Superior temporal gyrus (tissue), 1 donor: ENCODE data around the gene SPIB.
"Not testable (repeated sequence)": the region's sequence is repeated elsewhere in the genome, so short reads cannot be mapped to it uniquely, and the experiment has no call there.

Source experiments
- DNase-seq: peaks from one replicate; pipeline ENCODE4 v3.0.0-alpha.2; 2016; ENCODE audit errors: extremely low spot score

The SPIB gene

DNA sequence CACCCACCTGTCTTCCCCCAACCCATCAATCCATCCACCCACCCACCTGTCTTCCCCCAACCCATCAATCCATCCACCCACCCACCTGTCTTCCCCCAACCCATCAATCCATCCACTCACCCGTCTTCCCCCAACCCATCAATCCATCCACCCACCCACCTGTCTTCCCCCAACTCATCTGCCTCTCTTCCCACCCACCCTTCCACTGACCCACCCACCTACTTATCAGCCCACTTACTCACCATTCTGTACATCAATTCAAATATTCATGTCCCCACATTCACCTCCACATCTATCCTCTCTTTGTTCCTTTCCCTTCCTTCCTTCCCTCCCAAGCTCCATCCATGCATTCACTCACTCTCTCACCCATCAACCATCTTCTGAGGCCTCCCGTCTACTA lies 20.4 kb downstream of the SPIB start:
- DNase-seq = not testable (repeated sequence)

DNA sequence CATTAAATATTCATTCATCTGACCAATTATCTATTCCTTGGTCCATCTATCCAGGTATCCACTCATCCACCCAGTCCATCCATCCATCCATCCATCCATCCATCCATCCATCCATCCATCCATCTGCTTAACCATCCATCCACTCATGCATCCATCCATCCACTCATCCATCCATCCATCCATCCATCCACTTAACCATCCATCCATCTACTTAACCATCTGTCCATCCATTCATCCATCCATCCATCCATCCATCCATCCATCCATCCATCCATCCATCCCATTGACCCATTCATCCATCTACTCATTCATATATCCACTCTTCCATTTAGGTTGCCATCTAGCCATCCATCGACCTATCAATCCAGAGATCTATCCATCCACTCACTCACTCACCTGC lies 25.3 kb downstream of the SPIB start:
- DNase-seq = no peak

GRCh38 chr19:50447053-50447452 lies 28.3 kb downstream of the SPIB start:
- DNase-seq = no peak

GRCh38 chr19:50447750-50448149 lies 29.0 kb downstream of the SPIB start:
- DNase-seq = no peak

GRCh38 chr19:50449236-50449899 lies 30.6 kb downstream of the SPIB start:
- no peak for DNase-seq

- DNase-seq = no peak
Measured at GRCh38 chr19:50450369-50451222, 31.9 kb downstream of the SPIB start.

DNA sequence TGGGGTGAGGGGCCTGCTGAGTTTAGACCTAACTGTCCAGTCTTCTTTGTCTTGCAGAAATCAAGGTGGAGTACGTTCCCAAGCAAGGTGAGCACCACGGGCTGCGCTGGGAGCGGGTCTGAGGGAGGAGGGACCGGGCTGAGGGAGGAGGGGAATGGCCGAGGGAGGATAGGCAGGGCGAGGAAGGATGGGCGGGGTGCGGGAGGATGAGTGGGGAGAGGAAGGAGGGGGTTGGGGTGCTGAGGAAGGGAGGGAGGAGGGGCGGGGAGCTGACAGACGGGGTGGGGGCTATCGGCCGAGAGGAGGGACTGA lies 32.4 kb downstream of the SPIB start:
- no peak for DNase-seq

GRCh38 chr19:50453243-50453642 lies 34.5 kb downstream of the SPIB start:
- DNase-seq = no peak

DNA sequence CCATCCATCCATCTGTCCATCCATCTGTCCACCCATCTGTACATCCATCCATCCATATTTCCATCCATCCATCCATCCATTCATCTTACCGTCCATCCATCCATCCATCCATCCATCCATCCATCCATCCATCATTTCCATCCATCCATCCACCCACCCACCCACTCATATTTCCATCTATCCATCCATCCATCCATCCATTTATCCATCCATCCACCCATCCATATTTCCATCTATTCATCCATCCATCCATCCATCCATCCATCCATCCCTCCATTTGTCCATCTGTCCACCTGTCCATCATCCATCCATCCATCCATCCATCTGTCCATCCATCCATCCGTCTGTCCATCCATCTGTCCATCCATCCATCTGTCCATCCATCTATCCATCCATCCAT lies 37.3 kb downstream of the SPIB start:
- no peak for DNase-seq

- DNase-seq = no peak
Measured at GRCh38 chr19:50457300-50457699, 38.6 kb downstream of the SPIB start.

- DNase-seq = no peak
Measured at GRCh38 chr19:50458396-50459066, 39.8 kb downstream of the SPIB start.

DNA sequence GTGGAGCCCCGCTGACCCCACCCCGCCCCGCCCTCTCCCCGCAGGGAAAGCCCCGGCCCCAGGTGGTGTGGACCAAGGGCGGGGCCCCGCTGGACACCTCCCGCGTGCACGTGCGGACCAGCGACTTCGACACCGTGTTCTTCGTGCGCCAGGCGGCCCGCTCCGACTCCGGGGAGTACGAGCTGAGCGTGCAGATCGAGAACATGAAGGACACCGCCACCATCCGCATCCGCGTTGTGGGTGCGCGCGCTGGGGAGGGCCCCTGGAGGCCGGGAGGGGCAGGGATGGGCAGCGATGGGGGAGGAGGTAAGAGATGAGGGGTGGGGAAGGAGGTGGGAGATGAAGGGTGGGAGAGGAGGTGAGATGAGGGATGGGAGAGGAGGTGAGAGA lies 40.3 kb downstream of the SPIB start:
- no peak for DNase-seq

DNA sequence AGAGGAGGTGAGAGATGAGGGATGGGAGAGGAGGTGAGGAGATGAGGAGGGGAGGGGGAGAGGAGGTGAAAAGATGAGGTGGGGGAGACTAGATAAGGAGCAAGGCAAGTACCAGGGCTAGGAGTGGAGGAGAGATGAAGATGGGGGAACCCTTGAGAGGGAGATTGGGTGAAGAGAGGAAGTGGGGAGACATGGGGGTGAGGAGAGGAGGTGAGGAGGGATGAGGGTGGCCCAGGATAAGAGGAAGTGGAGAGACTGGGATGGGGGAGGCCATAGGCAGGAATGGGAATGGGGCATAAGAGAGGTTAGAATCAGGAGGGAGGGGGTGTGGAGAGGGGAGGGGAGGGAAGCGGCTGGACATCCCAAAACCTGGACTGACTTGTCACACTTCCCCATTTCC lies 40.9 kb downstream of the SPIB start:
- no peak for DNase-seq

DNA sequence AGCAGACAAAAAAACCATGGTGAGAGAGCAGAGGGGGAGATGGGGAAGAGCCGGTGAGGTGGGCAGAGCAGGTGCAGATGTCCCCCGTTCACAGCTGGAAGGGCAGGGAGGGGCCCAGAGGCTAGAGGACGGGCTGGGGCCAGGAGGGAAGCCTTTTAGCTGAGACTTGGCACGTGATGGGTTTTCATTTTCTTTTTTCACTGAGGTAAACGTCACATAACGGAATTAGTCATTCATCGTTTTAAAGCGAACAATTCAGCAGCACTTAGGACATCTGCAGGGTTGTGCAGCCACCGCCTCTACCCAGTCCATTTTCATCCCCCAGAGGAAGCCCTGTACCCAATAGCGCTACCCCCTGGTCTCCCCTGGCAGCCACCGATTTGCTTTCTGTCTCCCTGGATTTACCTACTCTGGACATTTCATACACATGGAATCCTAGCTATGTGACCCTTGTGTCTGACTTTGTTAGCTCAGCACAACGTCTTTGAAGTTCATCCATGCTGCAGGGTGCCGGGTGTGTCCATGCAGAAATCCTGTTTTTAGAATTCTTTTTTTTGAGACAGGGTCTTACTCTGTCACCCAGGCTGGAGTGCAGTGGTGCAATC lies 41.5 kb downstream of the SPIB start:
- DNase-seq = no peak

- peak; percentile 79 for DNase-seq
Measured at GRCh38 chr19:50461066-50461875, 42.5 kb downstream of the SPIB start.

DNA sequence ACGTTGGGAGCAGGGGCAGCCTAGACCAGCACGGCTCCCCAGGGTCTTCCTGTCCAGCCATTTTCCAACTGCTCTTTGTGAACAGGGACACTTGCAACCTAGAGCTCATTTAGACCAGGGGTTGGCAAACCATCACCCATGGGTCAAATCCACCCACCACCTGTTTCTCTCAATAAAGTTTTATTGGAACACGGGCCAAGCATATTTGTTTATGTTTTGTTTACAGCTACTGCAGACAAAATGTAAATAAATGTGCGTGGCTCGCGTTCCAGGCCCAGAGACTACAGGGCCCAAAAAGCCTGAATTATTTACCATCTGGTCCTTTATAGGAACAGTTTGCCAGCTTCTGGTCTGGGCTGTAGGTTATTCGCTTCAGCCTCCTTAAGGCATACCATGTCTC lies 44.2 kb downstream of the SPIB start:
- no peak for DNase-seq

DNA sequence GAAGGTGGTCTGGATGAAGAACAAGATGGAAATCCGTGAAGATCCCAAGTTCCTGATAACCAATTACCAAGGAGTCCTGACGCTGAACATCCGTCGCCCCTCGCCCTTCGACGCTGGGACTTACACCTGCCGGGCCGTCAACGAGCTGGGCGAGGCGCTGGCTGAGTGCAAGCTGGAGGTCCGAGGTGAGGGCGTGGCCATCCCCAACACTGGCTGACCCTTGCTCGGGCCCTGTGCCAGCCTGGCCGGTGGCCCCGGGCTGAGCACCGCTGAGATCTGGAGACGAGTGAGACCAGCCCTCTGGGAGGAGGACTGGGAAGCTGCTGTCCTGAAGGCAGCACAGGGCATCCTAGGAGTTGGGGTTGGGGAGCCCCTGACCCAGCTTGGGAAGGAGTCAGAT lies 45.6 kb downstream of the SPIB start:
- DNase-seq = no peak

DNA sequence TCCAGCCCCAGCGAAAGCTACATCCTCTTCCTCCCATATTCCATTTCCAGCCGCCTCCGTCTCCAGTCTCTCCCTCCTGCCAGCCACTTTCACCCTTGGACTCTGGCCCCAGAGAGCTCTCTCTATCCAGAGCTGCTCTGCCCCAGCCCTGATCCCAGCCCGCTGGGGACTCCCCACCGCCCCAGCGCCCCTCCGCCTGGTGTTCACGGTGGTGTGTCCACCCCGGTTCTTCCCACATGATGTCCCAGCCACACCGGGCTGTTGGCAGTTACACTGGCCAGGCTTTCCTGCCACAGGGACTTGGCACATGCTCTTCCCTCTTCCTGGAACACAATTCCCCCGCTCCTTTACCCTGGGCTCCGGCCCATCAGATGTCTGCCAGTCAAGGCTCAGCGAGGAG lies 46.3 kb downstream of the SPIB start:
- no peak for DNase-seq

GRCh38 chr19:50465986-50466705 lies 47.4 kb downstream of the SPIB start:
- DNase-seq = no peak

DNA sequence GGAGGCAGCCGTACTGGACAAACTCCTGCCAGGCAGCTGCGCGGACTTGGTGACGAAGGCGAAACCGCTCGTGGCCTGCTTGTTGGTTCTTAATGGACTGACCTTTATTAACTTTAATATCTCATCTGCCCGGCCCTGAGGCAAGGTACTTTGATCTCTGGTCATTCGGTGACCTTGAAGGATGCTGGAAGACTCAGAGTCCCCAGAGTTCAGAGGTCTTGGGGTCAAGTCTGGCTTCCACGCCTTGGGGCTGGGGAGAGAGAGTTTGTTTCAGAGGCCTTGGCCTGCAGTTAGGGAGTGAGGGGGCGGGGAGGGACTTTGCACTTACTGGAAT lies 47.9 kb downstream of the SPIB start:
- no peak for DNase-seq

- no peak for DNase-seq
Measured at GRCh38 chr19:50467566-50467965, 48.8 kb downstream of the SPIB start.
